ENCODE results near the gene TMX1. TPM values are rescaled to one million over a fixed set of nuclear protein-coding genes. Genes with fewer than 3 reads are reported as not detected.

The TMX1 gene
- total RNA-seq, 1 donor from 2014 or later: 42.3 TPM

DNA sequence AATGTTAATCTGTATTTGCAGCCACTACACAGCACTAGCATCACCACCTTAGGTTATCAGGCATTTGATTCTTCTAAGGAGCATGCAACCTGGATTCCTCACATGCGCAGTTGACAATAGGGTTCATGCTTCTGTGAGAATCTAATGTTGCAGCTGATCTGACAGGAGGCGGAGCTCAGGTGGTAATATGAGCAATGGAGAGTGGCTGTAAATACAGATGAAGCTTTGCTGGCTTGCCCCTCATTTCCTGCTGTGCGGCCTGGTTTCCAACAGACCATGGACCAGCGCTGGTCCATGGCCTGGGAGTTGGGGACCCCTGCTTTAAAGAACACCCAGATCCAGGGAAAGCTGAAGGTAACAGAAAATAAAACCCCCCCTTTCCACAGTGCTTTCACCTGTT, 51.0 kb downstream of the TMX1 start:
- intact Hi-C loops (cut with micrococcal nuclease): no loop called here

DNA sequence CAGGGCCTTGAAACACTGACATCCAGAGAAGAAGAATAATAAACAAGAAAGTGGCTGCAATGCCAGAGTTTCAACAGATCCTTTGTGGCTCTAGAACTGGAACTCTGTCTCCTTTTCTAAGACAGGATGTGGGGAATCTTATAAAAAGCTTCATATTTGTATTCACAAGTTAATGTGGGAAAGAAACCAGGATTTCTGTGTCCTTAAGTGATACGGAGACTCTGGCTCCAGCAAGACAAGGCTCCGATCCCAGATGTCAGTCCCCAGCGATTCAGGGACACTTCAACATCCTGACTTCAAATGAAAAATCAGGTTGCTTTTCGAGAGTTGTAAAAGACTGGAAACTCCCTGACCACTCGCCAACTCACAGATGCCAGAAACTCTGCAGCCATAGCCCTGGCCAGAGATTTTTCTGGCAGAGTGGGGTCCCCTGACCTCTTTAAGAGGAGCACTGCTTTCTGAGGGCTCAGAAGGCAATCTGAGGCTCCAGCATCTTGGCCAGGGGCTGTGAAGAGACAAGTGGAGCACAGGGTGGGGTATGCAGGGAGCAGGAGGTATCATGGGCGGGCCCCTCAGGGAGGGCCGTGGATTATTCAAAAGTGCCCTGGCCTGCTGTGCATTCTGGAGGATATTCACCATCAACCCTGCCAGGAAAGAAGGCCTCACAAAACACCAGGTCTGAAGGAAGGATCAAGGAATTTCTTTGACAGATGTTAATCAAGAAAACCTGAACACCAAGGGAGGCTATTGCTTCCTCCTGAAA, 53.3 kb downstream of the TMX1 start:
- intact Hi-C loops (cut with micrococcal nuclease): no loop called here

DNA sequence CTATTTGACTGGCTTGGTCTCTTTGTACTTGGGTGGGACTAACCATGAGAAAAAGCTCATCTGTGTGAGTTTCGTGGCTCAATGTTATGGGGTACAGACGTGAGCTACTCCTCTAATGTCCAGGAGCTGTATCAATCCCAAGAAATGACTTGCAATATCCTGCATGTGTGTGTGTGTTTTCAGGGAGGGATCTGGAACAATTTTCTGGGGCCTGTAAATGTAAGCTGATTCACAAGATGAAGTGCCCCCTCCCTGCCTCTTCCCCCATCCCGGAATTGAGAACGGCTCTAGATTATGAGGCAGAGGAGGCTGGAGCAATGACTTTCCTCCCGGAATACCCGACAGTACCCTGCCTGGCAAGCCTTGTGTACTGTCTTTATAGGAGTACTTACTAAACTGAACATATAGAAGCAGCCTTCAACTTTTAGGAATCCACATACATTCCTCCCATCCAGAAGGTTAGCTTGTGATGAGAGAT, 53.9 kb downstream of the TMX1 start:
- intact Hi-C loops (cut with micrococcal nuclease): no loop called here

DNA sequence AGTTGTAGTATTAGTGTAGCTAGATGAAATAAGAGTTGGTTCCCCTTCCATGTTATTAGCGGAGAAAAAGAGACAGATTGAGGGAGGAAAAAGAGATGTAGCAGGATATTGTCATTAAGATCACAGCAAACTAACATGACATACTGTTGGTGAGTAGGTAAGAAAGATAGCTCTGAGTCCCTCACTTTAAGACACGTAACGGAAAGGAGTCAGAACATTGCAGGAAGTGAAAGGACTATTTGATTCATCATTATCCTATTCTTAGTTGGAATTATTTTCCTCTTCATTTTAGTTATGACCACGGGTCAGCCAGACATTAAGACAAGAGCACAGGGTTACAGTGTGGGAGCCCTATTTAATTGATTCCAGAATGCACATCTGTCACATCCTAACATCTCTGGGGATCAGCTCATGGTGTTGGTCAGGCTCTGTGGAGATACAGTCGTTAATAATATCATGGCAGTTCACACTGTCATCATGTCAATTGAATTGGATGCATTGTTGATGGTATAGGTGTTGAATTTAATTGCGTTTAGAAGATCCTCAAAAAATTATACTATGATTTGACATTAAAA, 55.0 kb downstream of the TMX1 start:
- intact Hi-C loops (cut with micrococcal nuclease): no loop called here

DNA sequence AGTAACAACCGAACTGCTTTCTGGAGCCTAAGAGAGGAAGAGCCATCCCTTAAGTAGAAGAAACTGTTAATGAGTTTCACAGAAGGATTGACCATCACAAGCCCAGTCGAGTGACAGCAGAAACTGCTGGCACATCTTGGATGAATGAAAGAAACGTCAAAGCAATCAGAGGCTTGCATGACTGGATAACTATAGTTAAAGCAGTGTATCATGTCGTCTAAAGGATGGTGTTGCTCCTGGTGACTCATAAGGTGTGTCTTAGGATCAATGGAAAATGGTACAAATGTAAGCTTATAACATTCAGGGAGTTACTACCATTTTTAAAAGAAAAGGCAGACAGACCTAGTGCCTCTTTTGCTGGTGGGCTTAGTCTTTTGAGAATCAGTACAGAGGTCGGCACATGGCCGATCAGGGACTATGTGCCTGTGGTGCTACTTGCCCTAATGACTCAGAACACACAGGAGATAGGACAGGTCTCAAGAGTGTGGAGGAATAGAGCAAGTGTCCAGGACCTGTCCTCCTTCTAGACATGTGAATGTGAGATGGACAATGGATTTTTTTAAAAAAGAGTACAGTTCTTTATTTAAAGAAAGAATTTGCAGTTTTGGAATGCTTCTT, 55.7 kb downstream of the TMX1 start:
- intact Hi-C loops (cut with micrococcal nuclease): no loop called here

DNA sequence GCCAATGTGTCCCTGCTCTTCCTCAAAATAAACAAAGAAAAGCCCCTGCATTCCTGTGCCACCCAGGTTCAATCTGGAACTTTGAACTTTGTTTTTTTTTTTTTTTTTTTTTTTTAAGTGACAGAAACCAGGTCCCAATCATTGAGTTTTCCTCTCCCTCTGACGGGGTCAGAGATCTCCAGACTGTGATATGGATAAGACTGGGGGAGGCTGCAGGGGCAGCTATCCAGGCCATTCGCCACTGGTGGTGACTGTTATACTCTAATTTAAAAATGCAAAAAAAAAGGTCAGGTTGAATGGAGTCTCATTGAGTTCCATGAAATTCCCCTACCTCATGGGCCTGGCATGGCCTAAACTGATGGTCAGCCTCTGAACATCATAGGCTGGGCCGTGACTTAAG, 57.0 kb downstream of the TMX1 start:
- intact Hi-C loops (cut with micrococcal nuclease): no loop called here

DNA sequence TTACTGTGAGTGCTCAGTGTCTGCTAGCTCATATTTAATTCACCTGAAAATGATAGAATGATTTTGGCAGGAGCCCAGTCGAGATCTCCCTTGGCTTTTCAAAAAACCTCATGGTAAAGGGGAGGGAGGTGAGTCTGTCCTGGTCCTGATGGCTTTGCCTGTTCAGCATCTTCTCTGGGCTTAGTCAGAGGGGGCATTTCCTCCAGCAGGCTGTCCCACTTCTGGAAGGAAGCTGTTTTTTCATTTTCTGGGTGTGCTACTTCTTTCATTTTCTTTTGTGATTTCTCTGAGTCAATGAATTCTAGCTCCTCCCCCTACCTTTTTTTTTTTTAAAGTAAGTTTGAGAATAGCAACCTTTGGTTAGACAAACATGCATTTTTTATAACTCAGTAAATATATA, 58.8 kb downstream of the TMX1 start:
- intact Hi-C loops (cut with micrococcal nuclease): no loop called here

DNA sequence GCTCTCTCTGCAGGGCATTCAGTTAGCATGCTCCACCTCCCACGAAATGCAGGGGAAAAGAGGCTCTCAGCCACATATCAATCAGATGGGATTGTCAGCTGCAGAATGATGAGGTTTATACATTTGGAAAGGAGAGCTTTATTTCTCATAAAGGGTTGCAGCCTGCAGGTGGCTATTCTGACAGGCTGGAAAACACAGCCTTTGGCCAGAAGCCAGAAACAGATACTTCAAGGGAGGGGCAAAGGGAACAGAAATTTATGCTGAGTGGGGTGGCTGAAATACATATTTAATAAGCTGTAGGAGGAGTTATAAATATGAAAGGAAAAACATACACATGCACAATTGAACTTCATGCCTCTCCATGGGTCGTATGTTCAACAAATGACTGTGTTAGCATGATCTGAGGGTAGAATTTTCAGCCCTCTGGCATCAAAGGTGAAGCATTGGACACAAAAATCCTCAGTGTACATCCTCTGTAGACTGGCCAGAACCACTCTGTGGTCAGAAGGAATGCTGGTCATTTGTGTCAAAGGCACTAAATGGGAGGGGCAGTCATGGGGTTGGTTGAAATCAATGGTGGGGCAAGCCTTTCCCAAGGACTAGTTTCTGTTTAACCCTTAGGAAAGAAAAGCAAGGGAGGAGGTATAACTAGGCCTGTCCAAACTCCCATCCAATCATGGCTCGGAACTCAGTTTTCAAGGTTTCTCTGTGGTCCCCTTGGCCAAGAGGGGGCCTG, 62.4 kb downstream of the TMX1 start:
- intact Hi-C loops (cut with micrococcal nuclease): no loop called here

DNA sequence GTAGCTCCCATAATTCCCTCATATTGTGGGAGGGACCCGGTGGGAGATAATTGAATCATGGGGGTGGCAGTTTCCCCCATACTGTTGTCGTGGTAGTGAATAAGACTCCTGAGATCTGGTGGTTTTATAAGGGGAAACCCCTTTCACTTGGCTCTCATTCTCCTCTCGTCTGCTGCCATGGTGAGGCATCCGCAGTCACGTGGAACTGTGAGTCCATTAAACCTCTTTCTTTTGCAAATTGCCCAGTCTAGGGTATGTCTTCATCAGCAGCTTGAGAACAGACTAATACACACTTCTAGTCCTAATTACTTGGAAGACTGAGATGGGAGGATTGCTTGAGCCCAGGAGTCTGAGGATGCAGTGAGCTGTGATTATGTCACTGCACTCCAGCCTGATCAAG, 64.4 kb downstream of the TMX1 start:
- intact Hi-C loops (cut with micrococcal nuclease): no loop called here

DNA sequence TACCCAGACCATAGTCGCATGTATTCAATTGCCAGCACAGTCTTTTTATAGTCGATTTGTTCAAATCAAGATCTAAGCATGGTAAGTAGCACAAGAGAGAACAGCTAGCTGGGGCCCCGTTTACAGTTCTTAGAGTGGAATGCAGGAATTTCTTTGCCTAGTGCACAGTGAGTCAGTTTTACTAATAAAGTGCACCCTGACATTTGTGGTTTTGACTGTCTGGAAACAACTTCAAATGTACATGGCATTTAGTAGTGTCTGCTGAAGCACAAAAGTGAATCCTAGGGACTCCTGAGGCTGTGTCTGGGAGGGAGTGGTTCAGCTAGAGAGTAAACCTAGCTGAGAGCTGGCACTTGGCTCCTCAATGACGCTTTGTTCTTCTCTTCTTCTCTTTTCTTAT, 64.9 kb downstream of the TMX1 start:
- intact Hi-C loops (cut with micrococcal nuclease): no loop called here

DNA sequence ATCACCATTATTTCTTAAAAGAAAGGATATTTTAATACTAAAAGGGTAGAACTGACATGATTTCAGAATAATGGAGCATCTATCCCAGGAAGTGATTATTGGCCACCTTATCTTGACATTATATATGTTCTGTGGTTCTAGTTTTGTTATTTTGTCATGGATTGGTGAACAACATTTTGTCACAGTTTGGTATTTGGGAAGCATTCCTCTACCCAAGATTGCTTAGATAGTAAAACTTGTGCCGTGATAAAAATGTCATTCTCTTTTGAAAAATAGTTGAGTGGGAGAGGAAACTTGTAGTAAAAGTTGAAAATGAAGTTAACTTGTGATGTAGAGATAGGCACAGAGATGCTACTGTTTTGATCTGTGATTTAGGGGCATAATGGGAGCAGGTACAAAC, 65.7 kb downstream of the TMX1 start:
- intact Hi-C loops (cut with micrococcal nuclease): no loop called here

Other genes with a start within 250 kb of the TMX1 start
- 0.22 TPM in 2 replicates for gene TRIM9, start 145.1 kb upstream of the TMX1 start, total RNA-seq